ENCODE results near the gene CTDSP2.
"Not testable (repeated sequence)": the region's sequence is repeated elsewhere in the genome, so short reads cannot be mapped to it uniquely, and the experiment has no call there.

The CTDSP2 gene

DNA sequence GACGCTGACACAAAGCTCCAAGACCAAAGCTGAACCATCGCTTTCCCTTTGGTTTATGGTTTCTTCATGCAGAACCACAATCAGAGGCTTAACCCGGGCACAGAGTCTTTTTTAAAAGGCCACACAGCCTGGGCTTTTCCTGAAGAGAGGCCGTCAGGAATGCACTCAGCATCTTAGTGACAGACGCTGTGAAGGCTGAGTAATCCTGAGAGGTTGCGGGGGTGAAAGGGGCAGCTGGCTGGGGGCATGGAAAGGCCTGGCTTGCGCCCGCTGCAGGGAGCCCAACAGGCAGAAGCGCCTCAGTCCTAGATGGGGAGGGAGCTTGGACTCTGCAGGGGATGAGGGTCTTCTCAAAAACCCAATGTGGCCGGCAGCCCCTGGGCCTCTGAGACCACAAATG, 13.6 kb downstream of the CTDSP2 start:
- DNase-seq: no peak

DNA sequence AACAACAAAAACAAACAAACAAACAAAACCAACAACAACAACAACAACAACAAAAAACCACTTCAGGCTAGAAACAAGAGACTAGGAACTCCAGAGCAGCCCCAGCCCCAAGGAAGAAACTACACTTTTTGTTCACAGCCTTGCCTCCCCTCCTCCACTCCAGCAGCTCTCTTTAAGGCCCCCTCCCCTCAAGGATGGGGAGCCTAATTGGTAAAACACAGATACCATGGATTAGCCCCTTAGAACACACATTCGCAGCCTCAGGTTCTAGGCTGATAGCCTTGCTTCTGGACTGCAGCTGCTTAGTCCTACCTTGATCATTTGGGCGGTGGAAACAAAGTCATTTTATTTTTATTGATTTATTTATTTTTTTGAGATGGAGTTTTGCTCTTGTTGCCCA, 16.1 kb downstream of the CTDSP2 start:
- DNase-seq: no peak

DNA sequence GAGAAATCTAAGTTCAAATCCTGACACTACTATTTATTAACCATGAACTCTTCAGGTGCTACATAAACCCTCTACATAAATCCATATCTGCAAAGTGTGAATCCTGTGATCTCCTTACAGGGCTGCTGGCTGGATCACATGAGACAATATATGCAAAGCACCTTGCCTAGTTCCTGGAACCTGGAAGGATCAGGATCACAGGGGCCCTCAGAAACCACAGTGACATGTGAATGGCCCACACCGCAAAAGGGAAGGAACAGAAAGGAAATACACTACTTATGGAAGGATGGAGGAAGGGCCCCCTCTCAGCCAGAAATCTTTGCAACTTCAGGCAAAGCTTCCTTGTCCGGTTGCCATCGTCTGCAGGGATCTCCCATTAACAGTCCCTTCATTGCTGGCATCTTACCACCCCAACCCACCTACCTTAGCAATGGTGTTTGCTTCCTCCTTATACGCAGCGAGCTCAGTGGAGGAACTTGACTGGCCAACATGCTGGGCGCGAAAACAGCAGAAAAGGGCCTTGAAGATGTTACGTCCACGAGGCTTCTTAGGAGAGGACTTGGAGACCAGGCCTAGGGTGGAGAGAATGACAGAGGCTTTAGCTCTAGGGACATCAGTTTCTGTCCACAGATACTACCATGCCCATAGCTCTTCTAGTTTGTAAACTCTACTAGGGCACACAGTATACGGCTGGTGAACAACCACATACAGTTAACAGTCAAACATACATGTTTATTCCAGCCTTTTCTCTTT, 17.3 kb downstream of the CTDSP2 start:
- DNase-seq: no peak

DNA sequence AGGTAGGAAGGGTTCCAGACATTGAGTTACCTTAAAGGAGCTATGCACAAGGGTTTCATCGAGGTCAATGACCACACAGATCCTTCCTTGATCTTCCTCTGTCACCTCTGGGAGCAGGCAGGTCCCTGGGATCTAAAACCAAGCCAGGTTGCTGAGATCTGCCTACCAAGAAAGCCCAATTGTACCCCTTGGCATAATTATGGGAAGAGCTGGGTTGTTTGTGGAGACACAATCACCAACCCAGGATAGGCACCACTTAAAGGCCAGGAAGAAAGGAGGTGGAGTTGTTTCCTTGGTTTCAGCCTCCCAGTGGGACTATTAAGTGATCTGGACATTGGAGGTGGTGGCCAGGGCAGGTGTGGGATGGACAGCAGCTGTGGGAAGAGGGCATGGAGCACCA, 19.6 kb downstream of the CTDSP2 start:
- no peak for DNase-seq

DNA sequence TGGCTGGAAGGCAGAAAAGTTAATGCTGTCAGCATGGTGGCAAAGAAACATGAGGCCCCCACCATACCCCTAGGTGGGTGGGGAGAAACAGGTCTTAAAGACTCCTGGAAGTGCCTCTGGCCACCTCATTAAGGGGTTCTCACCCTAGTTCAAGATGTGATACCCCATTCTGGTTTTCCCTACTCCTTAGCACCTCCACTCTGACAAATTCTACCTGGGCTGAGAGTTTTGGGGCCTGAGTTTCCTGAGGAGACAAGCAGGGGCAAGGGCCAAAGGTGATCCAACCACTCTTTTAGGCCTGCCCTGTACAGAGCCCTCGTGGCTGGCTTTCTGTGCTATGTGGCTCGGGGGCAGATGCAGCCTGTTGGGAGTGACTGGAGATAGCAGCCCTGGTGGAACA, 20.1 kb downstream of the CTDSP2 start:
- DNase-seq: no peak

- no peak for DNase-seq
These were observed 21.1 kb downstream of the CTDSP2 start for GRCh38 chr12:57825451-57825850.

DNA sequence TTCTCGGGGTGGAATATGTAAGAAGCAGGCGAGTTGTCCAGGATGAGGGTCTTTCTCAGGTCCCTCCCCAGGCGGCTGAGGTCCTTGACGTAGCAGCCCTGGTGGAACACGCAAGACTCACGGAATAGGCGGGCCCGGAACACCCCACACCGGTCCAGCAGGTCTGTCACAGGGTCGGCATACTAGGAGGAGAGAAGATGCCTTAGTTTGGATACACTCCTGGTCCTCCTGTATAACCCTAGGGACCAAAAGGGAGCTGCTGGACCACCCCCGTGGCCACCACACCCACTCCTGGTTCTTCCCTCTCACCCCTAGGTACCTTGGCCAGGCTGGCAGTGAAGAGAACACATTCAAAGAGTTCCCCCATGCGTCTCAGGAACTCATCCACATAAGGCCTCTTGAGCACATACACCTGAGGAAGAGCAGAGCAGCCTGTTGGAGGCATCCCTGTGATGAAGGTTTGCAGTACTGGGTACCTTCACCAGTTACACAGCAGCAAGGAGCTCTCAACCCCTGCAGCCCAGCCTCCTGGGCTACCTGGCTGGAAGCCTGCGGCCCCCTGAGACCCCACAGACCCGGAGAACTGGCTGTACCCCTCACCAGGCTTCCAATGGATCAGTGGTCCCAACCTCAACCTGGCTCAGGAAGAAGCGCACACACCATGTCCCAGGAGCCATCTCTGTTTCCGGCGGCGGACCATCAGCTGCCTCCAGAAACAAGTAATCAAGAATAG, 22.5 kb downstream of the CTDSP2 start:
- DNase-seq: no peak

GRCh38 chr12:57823131-57823907, 23.2 kb downstream of the CTDSP2 start:
- no peak for DNase-seq

DNA sequence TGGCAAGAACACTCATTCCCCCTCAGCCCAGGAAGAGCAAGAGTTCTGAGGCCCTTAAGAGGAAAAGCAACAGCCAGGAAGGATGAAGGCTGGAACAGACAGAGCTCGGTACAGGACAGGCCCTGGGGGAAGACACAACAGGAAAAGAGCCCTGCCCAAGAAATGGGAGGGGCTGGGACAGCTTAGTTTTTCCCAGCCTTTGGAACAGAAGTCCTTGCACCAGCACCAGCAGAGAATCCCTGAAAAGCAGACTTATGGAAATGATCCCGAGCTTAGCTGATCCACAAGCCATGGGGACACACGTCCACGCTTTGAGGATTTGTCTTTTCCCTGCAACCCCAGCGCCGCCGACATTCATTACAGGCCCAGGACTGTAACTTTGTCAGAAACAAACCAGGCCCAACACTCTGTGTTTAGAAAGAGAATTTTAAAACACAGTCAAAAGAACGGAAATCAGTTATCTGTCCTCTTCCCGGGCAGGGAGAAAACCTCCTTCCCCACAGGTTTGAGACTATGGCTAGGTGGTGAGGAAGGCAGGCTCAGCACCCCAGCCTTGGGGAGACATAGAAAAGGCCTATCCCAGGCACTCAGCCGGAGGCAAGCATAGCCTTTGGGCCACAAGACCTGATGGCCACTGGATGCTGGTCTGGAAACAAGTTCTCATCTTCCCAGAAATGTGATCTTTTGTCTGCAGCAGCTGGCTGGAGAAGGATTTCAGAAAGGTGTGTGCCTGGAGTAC, 24.0 kb downstream of the CTDSP2 start:
- DNase-seq: no peak

DNA sequence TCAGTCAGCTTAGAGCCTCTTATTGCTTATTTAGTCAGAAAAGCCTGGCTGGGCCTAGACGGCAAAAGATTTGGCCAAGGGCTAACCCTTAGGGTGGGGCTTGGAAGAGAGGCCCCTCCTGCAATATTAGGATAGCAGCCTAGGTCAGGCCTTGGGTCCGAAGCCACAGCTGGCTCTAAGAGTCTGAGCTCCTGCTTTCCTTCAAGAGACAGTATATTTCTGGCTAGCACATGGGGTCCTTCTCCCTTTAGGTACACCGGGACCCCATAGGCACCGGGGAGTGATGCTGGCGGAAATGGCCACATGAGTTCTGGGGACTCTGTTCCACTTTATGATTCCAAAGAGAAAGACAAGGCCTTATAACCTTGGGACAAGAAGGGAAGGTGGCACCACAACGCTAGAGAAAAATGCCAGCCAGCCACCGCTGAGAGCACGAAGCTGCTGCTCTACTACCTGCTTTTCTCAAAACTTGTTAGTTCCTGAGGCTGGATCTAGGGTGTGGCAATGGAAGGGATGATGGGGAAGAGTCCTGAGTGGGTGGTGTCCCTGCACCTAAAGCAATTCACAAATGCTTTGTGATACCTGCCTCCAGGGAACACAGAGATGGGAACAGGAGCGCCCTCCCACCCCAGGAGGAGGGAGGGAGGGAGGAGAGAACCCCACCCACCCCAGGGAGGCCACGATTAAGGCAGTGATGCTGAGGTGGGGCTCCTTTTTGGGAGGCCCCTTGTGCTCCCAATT, 24.9 kb downstream of the CTDSP2 start:
- DNase-seq: no peak

- not testable (repeated sequence) for DNase-seq
These were observed 25.5 kb downstream of the CTDSP2 start for GRCh38 chr12:57821015-57821414.

GRCh38 chr12:57820119-57820518, 26.4 kb downstream of the CTDSP2 start:
- not testable (repeated sequence) for DNase-seq

DNA sequence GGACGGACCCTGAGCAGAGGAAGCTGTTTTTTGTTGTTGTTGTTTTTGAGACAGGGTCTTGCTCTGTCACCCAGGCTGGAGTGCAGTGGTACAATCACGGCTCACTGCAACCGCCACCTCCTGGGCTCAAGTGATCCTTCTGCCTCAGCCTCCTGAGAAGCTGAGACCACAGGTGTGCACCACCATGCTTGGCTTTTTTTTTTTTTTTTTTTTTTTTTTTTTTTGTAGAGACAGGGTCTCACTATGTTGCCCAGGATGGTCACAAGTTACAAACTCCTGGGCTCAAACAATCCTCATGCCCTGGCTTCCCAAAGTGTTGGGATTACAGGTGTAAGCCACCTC, 28.6 kb downstream of the CTDSP2 start:
- DNase-seq: not testable (repeated sequence)

DNA sequence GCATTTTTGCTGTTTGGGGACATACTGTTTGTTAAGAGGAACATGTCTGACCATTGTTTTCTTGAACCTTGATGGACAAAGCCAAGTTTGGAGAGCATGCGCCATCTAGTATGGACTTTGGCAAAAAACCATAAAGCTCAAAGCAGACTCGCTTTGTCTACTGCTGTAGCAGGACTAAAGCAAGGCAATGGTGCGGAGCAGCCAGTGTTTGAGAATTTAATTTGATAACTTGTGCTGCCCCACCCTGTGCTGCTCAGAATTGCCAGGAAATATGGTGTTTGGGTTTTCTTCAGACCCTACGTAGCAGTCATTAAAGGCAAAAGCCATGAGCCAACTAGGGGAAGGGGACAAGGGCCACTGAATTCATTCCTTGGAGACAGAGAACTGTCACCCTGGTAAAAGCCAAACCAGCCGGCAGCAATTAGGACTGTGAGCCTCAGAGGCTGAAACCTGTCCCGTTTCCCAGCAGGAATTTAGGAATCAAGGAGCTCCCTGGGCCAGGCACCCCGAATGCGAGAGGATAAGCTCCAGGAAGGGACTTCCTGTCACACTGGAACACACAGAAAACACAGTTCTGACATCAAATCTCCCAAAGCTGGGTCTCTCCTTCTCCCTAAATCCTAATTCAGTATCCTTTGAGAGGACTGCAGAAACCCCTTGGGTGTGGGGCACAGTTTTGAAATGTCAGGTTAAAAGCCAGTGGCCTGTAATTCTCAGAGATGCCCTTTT, 29.1 kb downstream of the CTDSP2 start:
- DNase-seq: no peak

DNA sequence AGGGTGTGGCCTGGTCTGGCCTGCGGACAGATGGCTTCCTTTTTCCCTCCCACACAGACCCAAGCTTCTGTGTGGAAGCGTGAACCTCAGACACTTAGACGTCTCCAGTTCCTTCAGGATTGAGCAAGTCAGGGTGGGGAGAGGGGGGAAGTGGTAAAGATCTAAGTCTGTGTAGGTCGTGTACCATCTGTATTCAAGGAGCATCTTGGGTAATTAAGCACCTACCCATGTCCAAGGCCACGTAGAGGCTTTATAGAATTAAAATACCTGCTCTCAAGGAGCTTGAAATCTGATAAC, 29.7 kb downstream of the CTDSP2 start:
- DNase-seq: no peak

DNA sequence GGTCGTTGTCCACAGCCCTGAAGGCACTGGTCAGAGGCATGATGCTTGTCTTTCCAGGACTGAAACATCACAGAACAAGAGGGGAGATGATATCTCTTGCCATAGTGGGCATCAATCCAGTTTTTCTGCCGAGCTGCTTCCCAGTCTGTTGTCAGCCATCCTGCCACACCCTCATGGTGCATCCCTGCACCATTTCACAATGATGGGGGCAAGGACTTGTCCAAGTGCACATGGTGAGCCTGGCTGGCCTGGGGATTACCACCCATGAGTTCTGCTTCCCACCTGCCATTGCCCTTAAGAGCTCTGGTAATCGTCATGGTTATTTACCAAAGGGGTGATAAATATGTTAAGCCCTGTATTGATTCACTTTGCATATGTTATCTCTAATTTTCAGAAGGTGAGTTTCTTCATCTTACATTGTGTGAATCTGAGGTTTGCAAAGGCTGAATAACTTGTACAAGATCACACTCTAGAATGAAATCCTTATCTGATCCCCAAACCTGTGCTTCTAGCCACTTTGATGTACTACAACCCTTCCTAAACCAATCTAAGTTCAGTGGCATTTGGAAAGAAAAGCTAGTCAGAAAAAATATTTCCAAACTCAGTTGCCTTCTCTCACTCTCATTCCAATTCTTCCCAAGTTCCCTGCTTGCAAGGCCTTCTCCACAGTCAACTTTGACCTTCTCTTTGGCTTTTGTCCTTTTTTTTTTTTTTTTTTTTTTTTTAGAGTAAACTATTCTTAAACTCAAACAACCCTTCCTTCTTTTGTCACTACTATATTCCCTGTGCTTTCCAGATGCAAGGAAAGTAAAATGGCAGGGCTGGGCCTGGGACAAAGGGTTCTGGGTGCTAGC, 30.3 kb downstream of the CTDSP2 start:
- no peak for DNase-seq

DNA sequence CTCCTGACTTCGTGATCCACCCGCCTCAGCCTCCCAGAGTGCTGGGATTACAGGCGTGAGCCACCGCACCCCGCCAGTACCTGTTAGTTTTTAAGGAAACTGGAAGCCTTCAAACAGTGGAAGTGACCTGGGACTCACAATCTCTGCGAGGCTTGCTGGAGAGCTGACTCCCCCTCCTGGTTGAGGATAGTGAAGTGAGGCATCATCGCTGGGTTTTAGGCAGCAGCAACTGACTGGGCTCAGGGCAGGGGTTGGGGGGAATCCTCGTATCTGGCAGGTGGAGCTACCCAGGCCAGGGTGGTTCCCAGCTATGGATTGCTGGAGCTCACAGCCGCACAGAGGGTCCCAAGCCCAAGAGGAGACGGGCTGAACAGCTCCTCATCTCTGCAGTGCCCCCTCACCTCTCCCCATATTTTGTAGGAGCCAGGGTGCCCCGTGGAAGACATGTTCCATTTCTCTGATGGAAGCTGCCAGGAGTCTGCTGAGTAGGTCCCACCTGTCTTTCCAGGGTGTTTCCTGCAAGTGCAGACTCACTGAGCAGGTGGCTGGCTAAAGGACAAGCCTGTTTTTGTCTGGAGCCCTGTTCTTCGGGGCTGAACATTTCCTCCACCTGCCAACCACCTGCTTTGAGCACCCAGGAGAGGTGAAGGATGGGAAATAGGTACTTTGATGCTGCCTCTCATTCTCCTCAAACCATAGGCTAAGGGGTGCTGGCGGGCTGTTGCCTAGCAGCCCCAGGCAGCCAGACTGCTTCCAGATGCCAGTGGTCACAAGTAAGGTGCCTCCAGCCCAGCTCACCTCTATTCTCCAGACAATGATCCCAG, 31.1 kb downstream of the CTDSP2 start:
- DNase-seq: no peak

- no peak for DNase-seq
These were observed 32.4 kb downstream of the CTDSP2 start for GRCh38 chr12:57813971-57814772.
